Central memory CD4-positive, alpha-beta T cell (primary cell): ENCODE data around the gene HECTD4.
"Not testable (repeated sequence)": the region's sequence is repeated elsewhere in the genome, so short reads cannot be mapped to it uniquely, and the experiment has no call there.

Experiments used
- DNase-seq: peaks from one replicate; pipeline ENCODE4 v3.0.0; 2022

Gene HECTD4

GRCh38 chr12:112110787-112111662, 271.2 kb downstream of the HECTD4 start:
- not testable (repeated sequence) for DNase-seq
